Astrocyte (in vitro differentiated cells and primary cell): ENCODE results near the gene LIN7C. TPM values are rescaled to one million over a fixed set of nuclear protein-coding genes. Genes with fewer than 3 reads are reported as not detected.

Source experiments
- DNase-seq: peaks from one replicate; pipeline ENCODE4 v3.0.0-alpha.2; 2010; ENCODE audit warnings: low read depth
- FAIRE-seq: peaks from 2 replicates; lab custom pipeline; 2011; peaks lifted over from hg19 to GRCh38; lab: Jason Lieb, UNC
- H2AFZ ChIP-seq: 2 replicates; pipeline ENCODE4 v1.6.0; 2012; ENCODE audit warnings: low read depth, low read length, inconsistent platforms
- H3K27ac ChIP-seq: 2 replicates; pipeline ENCODE4 v1.5.1; 2011; ENCODE audit warnings: low read depth, low read length, inconsistent platforms
- H3K27me3 ChIP-seq: 2 replicates; pipeline ENCODE4 v1.6.0; 2011; ENCODE audit warnings: low read length, inconsistent platforms; ENCODE audit not compliant: insufficient read depth
- H3K36me3 ChIP-seq: 2 replicates; pipeline ENCODE4 v1.5.1; 2011; ENCODE audit warnings: low read length, inconsistent platforms; ENCODE audit not compliant: insufficient read depth
- H3K4me1 ChIP-seq: 2 replicates; pipeline ENCODE4 v1.5.1; 2011; ENCODE audit warnings: low read length, inconsistent platforms; ENCODE audit not compliant: insufficient read depth
- H3K4me2 ChIP-seq: 2 replicates; pipeline ENCODE4 v1.6.0; 2012; ENCODE audit warnings: low read length, inconsistent platforms
- H3K4me3 ChIP-seq: 2 replicates; pipeline ENCODE4 v1.5.1; 2011; ENCODE audit warnings: low read depth, mild to moderate bottlenecking, low read length, inconsistent platforms; ENCODE audit not compliant: insufficient read depth
- H3K79me2 ChIP-seq: 2 replicates; pipeline ENCODE4 v1.6.0; 2012; ENCODE audit warnings: mild to moderate bottlenecking, low read length, inconsistent platforms; ENCODE audit not compliant: insufficient read depth
- H3K9ac ChIP-seq: 2 replicates; pipeline ENCODE4 v1.6.0; 2012; ENCODE audit warnings: mild to moderate bottlenecking, low read length, inconsistent platforms
- H3K9me3 ChIP-seq: 2 replicates; pipeline ENCODE4 v1.5.1; 2012; ENCODE audit warnings: low read depth, mild to moderate bottlenecking, low read length, inconsistent platforms; ENCODE audit not compliant: insufficient read depth
- H4K20me1 ChIP-seq: 2 replicates; pipeline ENCODE4 v1.6.0; 2012; ENCODE audit warnings: low read length, inconsistent platforms; ENCODE audit not compliant: insufficient read depth
- H3K27ac Mint-ChIP-seq: one replicate; pipeline ENCODE4 v1.8.0; 2021; ENCODE audit warnings: mild to moderate bottlenecking, mixed read lengths; ENCODE audit not compliant: unreplicated experiment
- H3K27me3 Mint-ChIP-seq: one replicate; pipeline ENCODE4 v1.8.0; 2021; ENCODE audit warnings: low read depth, mixed read lengths; ENCODE audit not compliant: unreplicated experiment
- H3K36me3 Mint-ChIP-seq: one replicate; pipeline ENCODE4 v1.8.0; 2021; ENCODE audit warnings: low read depth, mixed read lengths; ENCODE audit not compliant: unreplicated experiment
- H3K4me1 Mint-ChIP-seq: one replicate; pipeline ENCODE4 v1.8.0; 2021; ENCODE audit warnings: low read depth, mixed read lengths; ENCODE audit not compliant: unreplicated experiment
- H3K4me3 Mint-ChIP-seq: one replicate; pipeline ENCODE4 v1.8.0; 2021; ENCODE audit warnings: mild to moderate bottlenecking, moderate library complexity, mixed read lengths; ENCODE audit not compliant: unreplicated experiment
- H3K9me3 Mint-ChIP-seq: one replicate; pipeline ENCODE4 v1.8.0; 2021; ENCODE audit warnings: mild to moderate bottlenecking, mixed read lengths; ENCODE audit not compliant: unreplicated experiment
- EZH2 ChIP-seq: IDR thresholded peaks from 2 replicates; pipeline ENCODE4 v1.6.1; 2012; ENCODE audit warnings: mild to moderate bottlenecking, low read length, inconsistent platforms; ENCODE audit not compliant: insufficient read depth
- total RNA-seq: library from RNA; stranded (reverse); gene quantifications from 2 replicates; pipeline ENCODE4 v1.2.1, GENCODE V29; 2021
- TF ChIP-seq, protein P1 (sequence below): IDR thresholded peaks from 2 replicates; pipeline ENCODE4 v1.5.1; 2011; ENCODE audit warnings: low read depth, mild to moderate bottlenecking, inconsistent platforms, low read length, moderate library complexity; ENCODE audit not compliant: insufficient read depth

The LIN7C gene
- total RNA-seq, 1 donor from 2014 or later = 38.7 TPM

DNA sequence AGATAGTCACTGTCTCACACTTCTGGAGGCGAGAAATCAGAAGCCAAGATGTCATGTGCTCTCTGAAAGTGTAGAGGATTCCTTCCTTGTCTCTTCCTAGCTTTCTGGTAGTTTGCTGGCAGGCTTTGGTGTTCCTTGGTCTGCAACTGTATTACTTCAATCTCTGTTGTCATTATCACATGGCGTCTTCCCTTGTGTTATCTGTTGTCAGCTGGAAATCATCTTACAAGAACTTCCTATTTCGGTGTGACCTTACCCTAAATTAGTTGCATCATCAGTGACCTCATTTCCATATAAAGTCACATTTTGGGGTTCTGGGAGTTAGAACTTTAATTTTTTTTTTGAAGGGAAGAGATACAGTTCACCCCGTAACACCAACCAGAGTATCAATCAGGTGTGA lies 3.3 kb upstream of the LIN7C start:
- Histone ChIP-seq H2AFZ (no peak overlapping the region), H3K27me3 (no peaks in the 10 kb centered on the region), H3K79me2 (peaks cover 33% of the 10 kb centered on the region), H3K36me3 (no peaks in the 10 kb centered on the region), H3K4me2 (no peak overlapping the region), H3K27ac (no peak overlapping the region), H4K20me1 (peaks cover 14% of the 10 kb centered on the region), H3K4me1 (peaks cover 18% of the 10 kb centered on the region), H3K9me3 (no peaks in the 10 kb centered on the region), H3K9ac (no peak overlapping the region), H3K4me3 (no peak overlapping the region)
- TF ChIP-seq EZH2 = no peak
- TF ChIP-seq, protein P1, sequence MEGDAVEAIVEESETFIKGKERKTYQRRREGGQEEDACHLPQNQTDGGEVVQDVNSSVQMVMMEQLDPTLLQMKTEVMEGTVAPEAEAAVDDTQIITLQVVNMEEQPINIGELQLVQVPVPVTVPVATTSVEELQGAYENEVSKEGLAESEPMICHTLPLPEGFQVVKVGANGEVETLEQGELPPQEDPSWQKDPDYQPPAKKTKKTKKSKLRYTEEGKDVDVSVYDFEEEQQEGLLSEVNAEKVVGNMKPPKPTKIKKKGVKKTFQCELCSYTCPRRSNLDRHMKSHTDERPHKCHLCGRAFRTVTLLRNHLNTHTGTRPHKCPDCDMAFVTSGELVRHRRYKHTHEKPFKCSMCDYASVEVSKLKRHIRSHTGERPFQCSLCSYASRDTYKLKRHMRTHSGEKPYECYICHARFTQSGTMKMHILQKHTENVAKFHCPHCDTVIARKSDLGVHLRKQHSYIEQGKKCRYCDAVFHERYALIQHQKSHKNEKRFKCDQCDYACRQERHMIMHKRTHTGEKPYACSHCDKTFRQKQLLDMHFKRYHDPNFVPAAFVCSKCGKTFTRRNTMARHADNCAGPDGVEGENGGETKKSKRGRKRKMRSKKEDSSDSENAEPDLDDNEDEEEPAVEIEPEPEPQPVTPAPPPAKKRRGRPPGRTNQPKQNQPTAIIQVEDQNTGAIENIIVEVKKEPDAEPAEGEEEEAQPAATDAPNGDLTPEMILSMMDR = no peak
- H3K27me3 Mint-ChIP-seq = no peaks in the 10 kb centered on the region
- no peak for FAIRE-seq
- H3K4me1 Mint-ChIP-seq = peaks cover 12% of the 10 kb centered on the region
- H3K9me3 Mint-ChIP-seq = peaks cover under 1% of the 10 kb centered on the region
- H3K36me3 Mint-ChIP-seq = no peaks in the 10 kb centered on the region
- H3K27ac Mint-ChIP-seq = no peak overlapping the region
- no peak overlapping the region for H3K4me3 Mint-ChIP-seq
- no peak for DNase-seq

DNA sequence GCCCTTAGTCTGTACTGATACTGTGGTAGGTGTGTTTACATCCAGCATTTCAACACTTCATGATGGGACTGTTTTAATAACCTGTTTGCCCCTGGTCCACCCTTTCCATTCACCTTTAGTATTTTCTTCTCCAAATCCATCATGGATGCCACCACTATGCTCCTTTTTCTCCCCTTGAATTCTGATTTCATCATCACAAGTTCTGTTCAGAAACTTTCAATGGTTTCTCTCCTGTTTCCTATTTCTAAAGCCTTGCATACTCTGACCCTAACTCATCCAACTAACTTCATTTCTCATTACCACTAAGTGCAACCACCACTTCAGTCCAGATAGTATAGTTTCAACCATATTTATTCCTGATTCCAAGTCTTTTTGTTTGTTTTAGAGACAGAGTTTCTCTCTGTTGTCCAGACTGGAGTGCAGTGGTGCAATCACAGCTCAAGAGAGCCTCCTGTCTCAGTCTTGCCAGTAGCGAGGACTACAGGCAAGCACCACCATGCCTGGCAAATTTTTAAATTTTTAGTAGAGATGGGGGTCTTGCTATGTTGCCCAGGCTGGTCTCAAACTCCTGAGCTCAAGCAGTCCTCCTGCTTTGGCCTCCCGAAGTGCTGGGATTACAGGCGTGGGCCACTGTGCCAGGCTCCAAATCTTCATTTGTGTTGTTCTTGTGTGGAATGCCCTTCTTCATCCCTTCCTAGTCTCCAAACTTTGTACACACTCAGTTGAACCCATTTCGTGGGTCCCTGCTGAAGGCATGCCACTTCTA lies 1.2 kb upstream of the LIN7C start:
- Mint-ChIP-seq H3K27me3 (no peaks in the 10 kb centered on the region), H3K27ac (peak overlapping the region; percentile 98), H3K36me3 (peaks cover 3% of the 10 kb centered on the region), H3K4me3 (peak overlapping the region; percentile 99), H3K9me3 (no peaks in the 10 kb centered on the region), H3K4me1 (peaks cover 17% of the 10 kb centered on the region)
- peaks cover 22% of the 10 kb centered on the region for H4K20me1 ChIP-seq
- H3K4me3 ChIP-seq = peak overlapping the region; percentile 100
- peak overlapping the region; percentile 99 for H3K9ac ChIP-seq
- FAIRE-seq = no peak
- no peak overlapping the region for H2AFZ ChIP-seq
- H3K36me3 ChIP-seq = peaks cover 3% of the 10 kb centered on the region
- no peaks in the 10 kb centered on the region for H3K27me3 ChIP-seq
- no peak overlapping the region for H3K27ac ChIP-seq
- no peaks in the 10 kb centered on the region for H3K9me3 ChIP-seq
- H3K4me2 ChIP-seq = peak overlapping the region; percentile 98
- DNase-seq = no peak
- no peak for TF ChIP-seq EZH2
- TF ChIP-seq, protein P1 = no peak
- peaks cover 54% of the 10 kb centered on the region for H3K79me2 ChIP-seq
- H3K4me1 ChIP-seq = peaks cover 14% of the 10 kb centered on the region

DNA sequence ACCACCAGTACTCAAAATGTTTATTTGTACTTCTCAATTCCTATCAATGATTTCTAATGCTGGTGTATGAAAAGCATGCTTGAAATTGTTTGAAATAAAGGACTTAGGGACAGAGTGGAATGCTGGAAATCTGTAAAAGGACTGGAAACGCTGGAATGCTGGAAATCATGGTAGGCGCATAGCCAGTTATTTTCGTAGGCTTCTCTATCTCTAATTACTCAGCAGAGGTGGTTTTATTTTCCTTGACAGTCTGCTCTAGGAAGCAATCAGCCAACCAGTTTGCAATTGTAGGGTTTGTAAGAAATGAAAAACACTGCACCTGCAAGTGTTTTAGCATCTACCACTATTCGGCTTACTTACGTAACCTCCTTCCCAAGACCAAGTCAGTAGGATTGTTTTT lies 788 bp downstream of the LIN7C start:
- Mint-ChIP-seq H3K27ac (peak overlapping the region; percentile 98), H3K4me1 (peaks cover 18% of the 10 kb centered on the region), H3K27me3 (no peaks in the 10 kb centered on the region), H3K4me3 (peak overlapping the region; percentile 99), H3K36me3 (peaks cover 3% of the 10 kb centered on the region), H3K9me3 (no peaks in the 10 kb centered on the region)
- H2AFZ ChIP-seq = peak overlapping the region; percentile 99
- H3K36me3 ChIP-seq = peaks cover 14% of the 10 kb centered on the region
- H3K27me3 ChIP-seq = no peaks in the 10 kb centered on the region
- H3K9me3 ChIP-seq = no peaks in the 10 kb centered on the region
- peaks cover 14% of the 10 kb centered on the region for H3K4me1 ChIP-seq
- H3K4me3 ChIP-seq = peak overlapping the region; percentile 100
- peak; percentile 33 for DNase-seq
- H3K4me2 ChIP-seq = peak overlapping the region; percentile 98
- H3K79me2 ChIP-seq = peaks cover 70% of the 10 kb centered on the region
- TF ChIP-seq, protein P1 = no peak
- TF ChIP-seq EZH2 = no peak
- no peak for FAIRE-seq
- H4K20me1 ChIP-seq = peaks cover 33% of the 10 kb centered on the region
- peak overlapping the region; percentile 99 for H3K9ac ChIP-seq
- H3K27ac ChIP-seq = peak overlapping the region; percentile 98
